GM21381 (cell line): ENCODE data around the gene C16orf78.
A peak's percentile ranks its signal among the peaks of the same experiment; 100 is the strongest.

ENCODE experiments used
- ATAC-seq: cut with Tn5 transposase; IDR thresholded peaks from one replicate; pipeline ENCODE4 v1.9.1; 2021; ENCODE audit warnings: mild to moderate bottlenecking, moderate library complexity; ENCODE audit not compliant: unreplicated experiment

The C16orf78 gene

GRCh38 chr16:49378816-49379215 is 5.2 kb downstream of the C16orf78 start:
- no peak for ATAC-seq

- no peak for ATAC-seq
Observed at GRCh38 chr16:49382916-49383315, 9.3 kb downstream of the C16orf78 start.

- no peak for ATAC-seq
Observed at GRCh38 chr16:49395021-49395420, 21.4 kb downstream of the C16orf78 start.

GRCh38 chr16:49396206-49396720 is 22.7 kb downstream of the C16orf78 start:
- no peak for ATAC-seq

GRCh38 chr16:49398761-49399160 is 25.2 kb downstream of the C16orf78 start:
- ATAC-seq: no peak

- peak; percentile 98 for ATAC-seq
Observed at GRCh38 chr16:49399594-49400364, 26.2 kb downstream of the C16orf78 start.

GRCh38 chr16:49400611-49401010 is 27.0 kb downstream of the C16orf78 start:
- no peak for ATAC-seq

- no peak for ATAC-seq
Observed at GRCh38 chr16:49405123-49405522, 31.5 kb downstream of the C16orf78 start.

GRCh38 chr16:49405530-49405929 is 31.9 kb downstream of the C16orf78 start:
- ATAC-seq: no peak

- peak; percentile 84 for ATAC-seq
Observed at GRCh38 chr16:49407873-49408550, 34.4 kb downstream of the C16orf78 start.

GRCh38 chr16:49409121-49409520 is 35.5 kb downstream of the C16orf78 start:
- no peak for ATAC-seq

- no peak for ATAC-seq
Observed at GRCh38 chr16:49410226-49410625, 36.6 kb downstream of the C16orf78 start.

- no peak for ATAC-seq
Observed at GRCh38 chr16:49411121-49411970, 37.7 kb downstream of the C16orf78 start.

GRCh38 chr16:49414671-49415070 is 41.1 kb downstream of the C16orf78 start:
- ATAC-seq: no peak

- ATAC-seq: no peak
Observed at GRCh38 chr16:49415083-49415482, 41.5 kb downstream of the C16orf78 start.

GRCh38 chr16:49416001-49416675 is 42.5 kb downstream of the C16orf78 start:
- ATAC-seq: no peak

- no peak for ATAC-seq
Observed at GRCh38 chr16:49417354-49417753, 43.8 kb downstream of the C16orf78 start.

- no peak for ATAC-seq
Observed at GRCh38 chr16:49419006-49419405, 45.4 kb downstream of the C16orf78 start.

GRCh38 chr16:49419862-49420261 is 46.3 kb downstream of the C16orf78 start:
- ATAC-seq: no peak

GRCh38 chr16:49422896-49423295 is 49.3 kb downstream of the C16orf78 start:
- no peak for ATAC-seq

- ATAC-seq: no peak
Observed at GRCh38 chr16:49424961-49425360, 51.4 kb downstream of the C16orf78 start.
